GM20000 (cell line): ENCODE data around the gene SLC16A14.

Source experiments
- DNase-seq: peaks from one replicate; pipeline ENCODE4 v3.0.0; 2012; ENCODE audit warnings: low spot score
- CTCF ChIP-seq: IDR thresholded peaks from 2 replicates; pipeline ENCODE4 v1.5.1; 2012; ENCODE audit warnings: mild to moderate bottlenecking, control low read depth; ENCODE audit errors: extremely low read depth, missing control alignments

The SLC16A14 gene

GRCh38 chr2:230052299-230052698 is 16.4 kb downstream of the SLC16A14 start:
- no peak for TF ChIP-seq CTCF
- no peak for DNase-seq

- no peak for DNase-seq
- TF ChIP-seq CTCF = no peak
Measured at GRCh38 chr2:230050136-230050535, 18.6 kb downstream of the SLC16A14 start.

- no peak for DNase-seq
- no peak for TF ChIP-seq CTCF
Measured at GRCh38 chr2:230048010-230048671, 20.6 kb downstream of the SLC16A14 start.

GRCh38 chr2:230046491-230046890 is 22.2 kb downstream of the SLC16A14 start:
- TF ChIP-seq CTCF = no peak
- no peak for DNase-seq

GRCh38 chr2:230043461-230043860 is 25.3 kb downstream of the SLC16A14 start:
- DNase-seq = no peak
- TF ChIP-seq CTCF = no peak

GRCh38 chr2:230043025-230043424 is 25.7 kb downstream of the SLC16A14 start:
- no peak for TF ChIP-seq CTCF
- no peak for DNase-seq

- no peak for DNase-seq
- TF ChIP-seq CTCF = no peak
Measured at GRCh38 chr2:230042195-230042594, 26.5 kb downstream of the SLC16A14 start.
